Stomach (tissue), 9 donors: ENCODE data around the gene WWC1. TPM values are rescaled to one million over a fixed set of nuclear protein-coding genes. Genes with fewer than 3 reads are reported as not detected.
A peak's percentile ranks its signal among the peaks of the same experiment; 100 is the strongest.

Source experiments
- DNase-seq, 2 donors: peaks; one replicate each; pipeline versions ENCODE4 v3.0.0 to v3.0.0-alpha.2; 2013 to 2019
- H3K27ac ChIP-seq, 5 donors: fragments of 200-600 bp in 4 of 5; sonication (generic) in 4 of 5; one replicate each; pipeline ENCODE4 v1.5.1; 2013 to 2019; ENCODE audit warnings: mild to moderate bottlenecking in 1 of 5, moderate library complexity in 1 of 5
- H3K27me3 ChIP-seq, 3 donors: fragments of 200-600 bp; sonication (generic); one replicate each; pipeline ENCODE4 v1.5.1; 2017 to 2019; ENCODE audit warnings: mixed run types in 1 of 3
- H3K36me3 ChIP-seq, 4 donors: fragments of 200-600 bp; sonication (generic); 1 replicate in 3 of 4; 2 replicates in 1 of 4; pipeline ENCODE4 v1.5.1; 2016 to 2019
- H3K4me1 ChIP-seq, 4 donors: fragments of 200-600 bp; sonication (generic); one replicate each; pipeline ENCODE4 v1.5.1; 2016 to 2019
- H3K4me3 ChIP-seq, 4 donors: fragments of 200-600 bp; sonication (generic) in 3 of 4; one replicate each; pipeline ENCODE4 v1.5.1; 2016 to 2019; ENCODE audit warnings: mild to moderate bottlenecking in 1 of 4
- H3K9me3 ChIP-seq, 4 donors: fragments of 200-600 bp; sonication (generic); one replicate each; pipeline ENCODE4 v1.5.1; 2016 to 2019
- CTCF ChIP-seq, 7 experiments: fragments of 450-650 bp in 4 of 7; fragments of 200-600 bp in 3 of 7; sonication (generic) in 3 of 7; IDR thresholded peaks; one replicate each; pipeline ENCODE4 v1.5.1; 2016 to 2019; ENCODE audit warnings: antibody characterized with exemption in 7 of 7, control low read depth in 2 of 7, mild to moderate bottlenecking in 1 of 7
- EP300 ChIP-seq: sonication (generic); formaldehyde crosslinking; IDR thresholded peaks from one replicate; pipeline ENCODE4 v1.6.1; 2017; ENCODE audit warnings: antibody characterized with exemption
- POLR2A ChIP-seq, 4 donors: fragments of 450-650 bp; IDR thresholded peaks; one replicate each; pipeline ENCODE4 v1.6.1; 2016; ENCODE audit warnings: antibody characterized with exemption in 4 of 4, control low read depth in 2 of 4, mild to moderate bottlenecking in 1 of 4, moderate library complexity in 1 of 4
- POLR2AphosphoS5 ChIP-seq, 3 donors: sonication (generic); formaldehyde crosslinking; IDR thresholded peaks; one replicate each; pipeline ENCODE4 v1.6.1; 2016; ENCODE audit warnings: antibody characterized with exemption in 3 of 3
- whole genome bisulfite sequencing, 5 donors: extraction: QIAGEN DNeasy Blood & Tissue Kit in 3 of 5; methylation state at CpG; one replicate each; pipeline versions ENCODE4 v1.1.5 to v1.1.7; 2013 to 2018; 5-methylcytosine and 5-hydroxymethylcytosine counted together
- intact Hi-C: fragments of 100-400 bp; cut with DNase I; formaldehyde crosslinking; loops from one replicate; pipeline ENCODE4 v1.15.1; 2023; ENCODE audit warnings: low total_unique reads
- polyA plus RNA-seq, 3 donors: library from polyadenylated mRNA; stranded (reverse); fragments of 200-250 nt; gene quantifications; one replicate each; pipeline ENCODE4 v1.2.3, GENCODE V29; 2013
- total RNA-seq, 5 donors: library from RNA; depleted of rRNA; stranded (reverse); fragments of >200 nt; gene quantifications; one replicate each; pipeline versions ENCODE4 v1.1.0 to v1.2.3, GENCODE V29; 2014 to 2016
- donor health status: healthy with polysubstance abuse.
- donor health status: Bipolar disorder and iron deficiency.
- donor health status: healthy.

WWC1 gene
- total and polyA plus RNA-seq, 8 donors = 11.3 to 82.6 (median 33.4) TPM

GRCh38 chr5:168275940-168276339 lies 15.5 kb upstream of the WWC1 start:
- H3K27me3 ChIP-seq = no peaks in the 10 kb centered on the region
- TF ChIP-seq CTCF (IDR thresholded peaks at IDR 0.05) (no peak), EP300 (no peak), POLR2A (IDR thresholded peaks at IDR 0.05) (no peak), POLR2AphosphoS5 (IDR thresholded peaks at IDR 0.05) (no peak)
- no peak overlapping the region for H3K27ac ChIP-seq
- WGBS, 5 donors = 74 to 85% (median 77%) methylated on average over 5 of the region's 5 CpGs
- H3K36me3 ChIP-seq = no peaks in the 10 kb centered on the region
- no peaks in the 10 kb centered on the region for H3K9me3 ChIP-seq
- no peaks in the 10 kb centered on the region for H3K4me1 ChIP-seq
- intact Hi-C loops = loop anchor here (10.0 kb wide), 1 partner anchor 149 kb away; no protein-coding TSS in a partner anchor
- no peak for DNase-seq
- H3K4me3 ChIP-seq = no peak overlapping the region

- intact Hi-C loops = no loop called here
- no peaks in the 10 kb centered on the region for H3K36me3 ChIP-seq
- TF ChIP-seq CTCF (IDR thresholded peaks at IDR 0.05) (no peak), POLR2A (IDR thresholded peaks at IDR 0.05) (no peak), POLR2AphosphoS5 (IDR thresholded peaks at IDR 0.05) (no peak), EP300 (no peak)
- no peaks in the 10 kb centered on the region for H3K4me1 ChIP-seq
- H3K27me3 ChIP-seq = no peaks in the 10 kb centered on the region
- H3K9me3 ChIP-seq = peaks cover 0 to 14% (median 10%) of the 10 kb centered on the region in 4 donors
- H3K4me3 ChIP-seq = no peak overlapping the region
- DNase-seq = peak in 1 of 2 donors; percentile 53
- no peak overlapping the region for H3K27ac ChIP-seq
- WGBS, 5 donors = 30 to 46% (median 31%) methylated on average over 7 of the region's 7 CpGs
Measured at GRCh38 chr5:168282120-168282519, 9.3 kb upstream of the WWC1 start.

GRCh38 chr5:168284809-168285208 lies 6.6 kb upstream of the WWC1 start:
- Histone ChIP-seq H3K27ac (no peak overlapping the region), H3K36me3 (no peaks in the 10 kb centered on the region), H3K4me1 (peaks cover 0 to 5% (median 0%) of the 10 kb centered on the region in 4 donors), H3K27me3 (no peaks in the 10 kb centered on the region), H3K4me3 (no peak overlapping the region), H3K9me3 (peaks cover 0 to 14% (median 10%) of the 10 kb centered on the region in 4 donors)
- intact Hi-C loops = no loop called here
- whole genome bisulfite sequencing, 5 donors = 78 to 91% (median 86%) methylated on average over 4 of the region's 4 CpGs
- DNase-seq = no peak
- TF ChIP-seq POLR2A (IDR thresholded peaks at IDR 0.05) (no peak), POLR2AphosphoS5 (IDR thresholded peaks at IDR 0.05) (no peak), CTCF (IDR thresholded peaks at IDR 0.05) (no peak), EP300 (no peak)

- WGBS, 5 donors = 77 to 89% (median 85%) methylated on average over 2 of the region's 2 CpGs
- intact Hi-C loops = no loop called here
Measured at GRCh38 chr5:168285696-168286095, 5.7 kb upstream of the WWC1 start.

More at GRCh38 chr5:168285696-168286095, 5.7 kb upstream of the WWC1 start:
- no peak overlapping the region for H3K4me3 ChIP-seq
- DNase-seq = no peak
- H3K4me1 ChIP-seq = peaks cover 0 to 12% (median 0%) of the 10 kb centered on the region in 4 donors
- H3K27ac ChIP-seq = no peak overlapping the region
- H3K36me3 ChIP-seq = no peaks in the 10 kb centered on the region
- H3K9me3 ChIP-seq = peaks cover 0 to 14% (median 10%) of the 10 kb centered on the region in 4 donors
- TF ChIP-seq POLR2A (IDR thresholded peaks at IDR 0.05) (no peak), POLR2AphosphoS5 (IDR thresholded peaks at IDR 0.05) (no peak), EP300 (no peak), CTCF (IDR thresholded peaks at IDR 0.05) (no peak)
- H3K27me3 ChIP-seq = peaks cover 0 to 8% (median 0%) of the 10 kb centered on the region in 3 donors
